Left ventricle myocardium superior (tissue), 1 donor: ENCODE results near the gene B4GAT1. TPM values are rescaled to one million over a fixed set of nuclear protein-coding genes. Genes with fewer than 3 reads are reported as not detected.
"Not testable (repeated sequence)": the region's sequence is repeated elsewhere in the genome, so short reads cannot be mapped to it uniquely, and the experiment has no call there.

ENCODE experiments used
- ATAC-seq: fragments of 200-7000 bp; cut with Tn5 transposase; one replicate; pipeline ENCODE4 v1.9.1; 2020; ENCODE audit warnings: mild to moderate bottlenecking, moderate library complexity
- DNase-seq: peaks from one replicate; pipeline ENCODE4 v3.0.0-alpha.2; 2020
- intact Hi-C: fragments of 100-400 bp; cut with micrococcal nuclease; formaldehyde crosslinking; loops from one replicate; pipeline ENCODE4 v1.11.0; 2022
- total RNA-seq: library from RNA; stranded (reverse); fragmentation: NEBNext Ultra II Directional; extraction: Animal tissue kit (Norgen Biotek cat#: 25700); gene quantifications from one replicate; pipeline ENCODE4 v1.2.1, GENCODE V29; 2021
- donor health status: DM: no; HTN: yes; CAD: no; lungs with severe emphysema.

Gene B4GAT1
- total RNA-seq, 1 donor from 2014 or later: 55.1 TPM

- intact Hi-C loops: loop anchor here (1.0 kb wide), 1 partner anchor 15 kb away; no protein-coding TSS in a partner anchor
- ATAC-seq: peak; percentile 43
Measured at GRCh38 chr11:66327171-66328030, 20.0 kb downstream of the B4GAT1 start.

GRCh38 chr11:66326261-66327111 is 20.9 kb downstream of the B4GAT1 start:
- ATAC-seq (peak; percentile 73), DNase-seq (peak; percentile 84)
- intact Hi-C loops: no loop called here

More at GRCh38 chr11:66327171-66328030, 20.0 kb downstream of the B4GAT1 start:
- DNase-seq: peak; percentile 46

- peak; percentile 33 for DNase-seq
- intact Hi-C loops: no loop called here
- no peak for ATAC-seq
Measured at GRCh38 chr11:66325263-66325671, 22.2 kb downstream of the B4GAT1 start.

GRCh38 chr11:66324664-66325063 is 22.8 kb downstream of the B4GAT1 start:
- intact Hi-C loops: no loop called here
- no peak for ATAC-seq
- no peak for DNase-seq

- ATAC-seq (no peak), DNase-seq (peak; percentile 6)
- intact Hi-C loops: no loop called here
Measured at GRCh38 chr11:66323684-66324083, 23.7 kb downstream of the B4GAT1 start.

GRCh38 chr11:66322732-66323427 is 24.5 kb downstream of the B4GAT1 start:
- ATAC-seq: peak; percentile 56
- peak; percentile 82 for DNase-seq
- intact Hi-C loops: no loop called here

- DNase-seq: peak; percentile 5
- no peak for ATAC-seq
- intact Hi-C loops: no loop called here
Measured at GRCh38 chr11:66321606-66322005, 25.8 kb downstream of the B4GAT1 start.

GRCh38 chr11:66320748-66321147 is 26.7 kb downstream of the B4GAT1 start:
- intact Hi-C loops, ATAC-seq: not testable (repeated sequence)

GRCh38 chr11:66320289-66320688 is 27.1 kb downstream of the B4GAT1 start:
- ATAC-seq, intact Hi-C loops, DNase-seq: not testable (repeated sequence)

More at GRCh38 chr11:66320748-66321147, 26.7 kb downstream of the B4GAT1 start:
- DNase-seq: not testable (repeated sequence)

GRCh38 chr11:66318600-66318970 is 28.8 kb downstream of the B4GAT1 start:
- no peak for DNase-seq
- intact Hi-C loops: no loop called here

GRCh38 chr11:66317723-66318599 is 29.5 kb downstream of the B4GAT1 start:
- intact Hi-C loops: no loop called here
- peak; percentile 49 for ATAC-seq
- DNase-seq: peak; percentile 70

More at GRCh38 chr11:66318600-66318970, 28.8 kb downstream of the B4GAT1 start:
- ATAC-seq: no peak

GRCh38 chr11:66317322-66317722 is 30.1 kb downstream of the B4GAT1 start:
- intact Hi-C loops: no loop called here
- DNase-seq (peak; percentile 73), ATAC-seq (peak; percentile 24)

- DNase-seq: peak; percentile 92
- peak; percentile 58 for ATAC-seq
- intact Hi-C loops: no loop called here
Measured at GRCh38 chr11:66316849-66317251, 30.6 kb downstream of the B4GAT1 start, which contains the start of gene CD248. Gene CD248 (minus strand): TSS chr11:66317044. CDS start chr11:66317027, 17 bp downstream.

- DNase-seq: no peak
- no peak for ATAC-seq
- intact Hi-C loops: no loop called here
Measured at GRCh38 chr11:66315921-66316811, 31.3 kb downstream of the B4GAT1 start.

- intact Hi-C loops: no loop called here
- ATAC-seq (no peak), DNase-seq (no peak)
Measured at GRCh38 chr11:66315498-66315885, 31.9 kb downstream of the B4GAT1 start.

- no peak for ATAC-seq
Measured at GRCh38 chr11:66314561-66315497, 32.6 kb downstream of the B4GAT1 start.

More at GRCh38 chr11:66314561-66315497, 32.6 kb downstream of the B4GAT1 start:
- intact Hi-C loops: loop anchor here (5.0 kb wide), 1 partner anchor 72 kb away; no protein-coding TSS in a partner anchor
- DNase-seq: no peak
